Neural progenitor cell (in vitro differentiated cells): ENCODE data around the gene PDE8B.

Experiments used
- EZH2 ChIP-seq: fragments of 200-600 bp; sonication (generic); IDR thresholded peaks from 2 replicates; pipeline ENCODE4 v1.6.1; 2017; ENCODE audit warnings: antibody characterized with exemption, mild to moderate bottlenecking, moderate library complexity
- TF ChIP-seq, protein P1 (sequence below): fragments of 200-600 bp; sonication (generic); IDR thresholded peaks from 2 replicates; pipeline ENCODE4 v1.5.1; 2017; ENCODE audit warnings: antibody characterized with exemption, mild to moderate bottlenecking

DNA sequence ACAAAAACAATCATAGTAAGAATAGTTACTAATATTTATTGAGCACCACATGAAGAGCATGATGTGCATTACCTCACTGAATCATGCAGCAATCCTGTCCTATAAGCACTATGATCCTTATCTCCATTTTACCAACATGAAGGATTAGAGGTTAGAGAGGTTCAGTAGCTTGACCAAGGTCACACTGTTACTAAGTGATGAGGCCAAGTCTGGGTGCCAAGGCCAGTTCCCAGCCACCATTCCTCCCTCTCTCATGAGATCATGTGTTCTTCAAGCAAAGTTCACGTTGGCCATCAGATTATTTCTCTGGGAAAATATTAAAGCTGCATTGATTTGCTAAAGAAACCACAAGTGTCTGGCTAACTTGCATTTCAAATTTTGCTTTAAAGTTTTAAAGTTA lies 31.0 kb downstream of the PDE8B start:
- no peak for TF ChIP-seq EZH2
- TF ChIP-seq, protein P1, sequence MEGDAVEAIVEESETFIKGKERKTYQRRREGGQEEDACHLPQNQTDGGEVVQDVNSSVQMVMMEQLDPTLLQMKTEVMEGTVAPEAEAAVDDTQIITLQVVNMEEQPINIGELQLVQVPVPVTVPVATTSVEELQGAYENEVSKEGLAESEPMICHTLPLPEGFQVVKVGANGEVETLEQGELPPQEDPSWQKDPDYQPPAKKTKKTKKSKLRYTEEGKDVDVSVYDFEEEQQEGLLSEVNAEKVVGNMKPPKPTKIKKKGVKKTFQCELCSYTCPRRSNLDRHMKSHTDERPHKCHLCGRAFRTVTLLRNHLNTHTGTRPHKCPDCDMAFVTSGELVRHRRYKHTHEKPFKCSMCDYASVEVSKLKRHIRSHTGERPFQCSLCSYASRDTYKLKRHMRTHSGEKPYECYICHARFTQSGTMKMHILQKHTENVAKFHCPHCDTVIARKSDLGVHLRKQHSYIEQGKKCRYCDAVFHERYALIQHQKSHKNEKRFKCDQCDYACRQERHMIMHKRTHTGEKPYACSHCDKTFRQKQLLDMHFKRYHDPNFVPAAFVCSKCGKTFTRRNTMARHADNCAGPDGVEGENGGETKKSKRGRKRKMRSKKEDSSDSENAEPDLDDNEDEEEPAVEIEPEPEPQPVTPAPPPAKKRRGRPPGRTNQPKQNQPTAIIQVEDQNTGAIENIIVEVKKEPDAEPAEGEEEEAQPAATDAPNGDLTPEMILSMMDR: no peak
